ENCODE measurements around the gene PRDM12.

Gene PRDM12

DNA sequence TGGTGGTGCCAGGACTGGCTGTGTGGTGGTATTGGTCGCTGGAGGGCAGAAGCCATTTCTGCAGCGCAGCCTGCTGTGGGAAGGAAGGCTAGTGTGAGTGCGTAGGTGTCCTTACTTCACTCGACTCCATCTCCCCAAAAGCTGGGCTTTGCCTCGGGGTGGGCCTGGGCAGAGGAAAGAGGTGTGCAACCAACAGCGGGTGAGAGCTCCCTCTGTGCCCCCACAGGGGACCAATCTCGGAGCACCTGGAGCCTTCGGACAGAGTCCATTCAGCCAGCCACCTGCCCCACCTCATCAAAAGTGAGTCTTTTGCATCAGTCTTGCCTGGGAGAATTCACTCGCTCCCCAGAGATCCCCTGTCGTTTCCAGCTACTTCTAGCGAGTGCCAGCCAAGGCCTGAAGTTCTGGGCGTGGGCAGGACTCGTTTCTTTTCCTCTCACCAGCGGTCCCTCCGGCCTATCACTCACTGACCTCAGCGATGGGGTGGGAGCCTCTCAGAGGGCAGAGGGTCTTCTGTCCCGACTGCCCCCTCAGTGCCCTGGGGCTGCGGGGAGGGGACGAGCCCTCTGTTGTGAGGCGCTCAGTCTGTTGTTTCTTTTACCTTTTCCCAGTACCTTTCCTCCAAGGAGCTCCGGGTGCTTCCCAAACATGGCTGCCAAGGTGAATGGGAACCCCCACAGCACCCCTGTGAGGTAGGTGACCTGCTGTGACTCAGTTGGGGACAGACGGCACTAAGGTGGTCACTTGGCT lies 32.9 kb upstream of the PRDM12 start:
- H3K36me3 Mint-ChIP-seq (ENCODE audit: low read depth), result peaks cover 52% of the 10 kb centered on the region
- no peak overlapping the region for H3K4me3 Mint-ChIP-seq
- peaks cover 10% of the 10 kb centered on the region for H3K27me3 Mint-ChIP-seq (ENCODE audit: low read depth, poor library complexity)

GRCh38 chr9:130632081-130632710 lies 32.2 kb upstream of the PRDM12 start:
- H3K4me3 Mint-ChIP-seq, result no peak overlapping the region
- TF ChIP-seq, protein P1, sequence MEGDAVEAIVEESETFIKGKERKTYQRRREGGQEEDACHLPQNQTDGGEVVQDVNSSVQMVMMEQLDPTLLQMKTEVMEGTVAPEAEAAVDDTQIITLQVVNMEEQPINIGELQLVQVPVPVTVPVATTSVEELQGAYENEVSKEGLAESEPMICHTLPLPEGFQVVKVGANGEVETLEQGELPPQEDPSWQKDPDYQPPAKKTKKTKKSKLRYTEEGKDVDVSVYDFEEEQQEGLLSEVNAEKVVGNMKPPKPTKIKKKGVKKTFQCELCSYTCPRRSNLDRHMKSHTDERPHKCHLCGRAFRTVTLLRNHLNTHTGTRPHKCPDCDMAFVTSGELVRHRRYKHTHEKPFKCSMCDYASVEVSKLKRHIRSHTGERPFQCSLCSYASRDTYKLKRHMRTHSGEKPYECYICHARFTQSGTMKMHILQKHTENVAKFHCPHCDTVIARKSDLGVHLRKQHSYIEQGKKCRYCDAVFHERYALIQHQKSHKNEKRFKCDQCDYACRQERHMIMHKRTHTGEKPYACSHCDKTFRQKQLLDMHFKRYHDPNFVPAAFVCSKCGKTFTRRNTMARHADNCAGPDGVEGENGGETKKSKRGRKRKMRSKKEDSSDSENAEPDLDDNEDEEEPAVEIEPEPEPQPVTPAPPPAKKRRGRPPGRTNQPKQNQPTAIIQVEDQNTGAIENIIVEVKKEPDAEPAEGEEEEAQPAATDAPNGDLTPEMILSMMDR (IDR thresholded peaks at IDR 0.05), result no peak
- peaks cover 10% of the 10 kb centered on the region for H3K27me3 Mint-ChIP-seq (ENCODE audit: low read depth, poor library complexity)
- DNase-seq, result no peak
- H3K4me1 Mint-ChIP-seq, result peaks cover 17% of the 10 kb centered on the region
- no peaks in the 10 kb centered on the region for H3K9me3 Mint-ChIP-seq
- no peak overlapping the region for H3K27ac Mint-ChIP-seq
- H3K36me3 Mint-ChIP-seq (ENCODE audit: low read depth), result peaks cover 53% of the 10 kb centered on the region

More for the DNA sequence above, 32.9 kb upstream of the PRDM12 start:
- Mint-ChIP-seq H3K9me3 (no peaks in the 10 kb centered on the region), H3K4me1 (peaks cover 23% of the 10 kb centered on the region), H3K27ac (no peak overlapping the region)
- TF ChIP-seq, protein P1 (IDR thresholded peaks at IDR 0.05), result no peak
- DNase-seq, result no peak

GRCh38 chr9:130632841-130633240 lies 31.6 kb upstream of the PRDM12 start:
- no peak for DNase-seq
- peak overlapping the region; percentile 63 for H3K27ac Mint-ChIP-seq
- no peaks in the 10 kb centered on the region for H3K9me3 Mint-ChIP-seq
- H3K4me1 Mint-ChIP-seq, result peaks cover 16% of the 10 kb centered on the region
- no peak overlapping the region for H3K4me3 Mint-ChIP-seq
- peaks cover 57% of the 10 kb centered on the region for H3K36me3 Mint-ChIP-seq (ENCODE audit: low read depth)
- TF ChIP-seq, protein P1 (IDR thresholded peaks at IDR 0.05), result no peak
- peaks cover 9% of the 10 kb centered on the region for H3K27me3 Mint-ChIP-seq (ENCODE audit: low read depth, poor library complexity)

- Mint-ChIP-seq H3K27ac (peak overlapping the region; percentile 63), H3K4me1 (peaks cover 18% of the 10 kb centered on the region), H3K36me3 (ENCODE audit: low read depth) (peaks cover 61% of the 10 kb centered on the region), H3K27me3 (ENCODE audit: low read depth, poor library complexity) (peaks cover 6% of the 10 kb centered on the region), H3K4me3 (no peak overlapping the region), H3K9me3 (no peaks in the 10 kb centered on the region)
- DNase-seq, result no peak
- TF ChIP-seq, protein P1 (IDR thresholded peaks at IDR 0.05), result no peak
These were observed 30.8 kb upstream of the PRDM12 start for GRCh38 chr9:130633336-130634190.

DNA sequence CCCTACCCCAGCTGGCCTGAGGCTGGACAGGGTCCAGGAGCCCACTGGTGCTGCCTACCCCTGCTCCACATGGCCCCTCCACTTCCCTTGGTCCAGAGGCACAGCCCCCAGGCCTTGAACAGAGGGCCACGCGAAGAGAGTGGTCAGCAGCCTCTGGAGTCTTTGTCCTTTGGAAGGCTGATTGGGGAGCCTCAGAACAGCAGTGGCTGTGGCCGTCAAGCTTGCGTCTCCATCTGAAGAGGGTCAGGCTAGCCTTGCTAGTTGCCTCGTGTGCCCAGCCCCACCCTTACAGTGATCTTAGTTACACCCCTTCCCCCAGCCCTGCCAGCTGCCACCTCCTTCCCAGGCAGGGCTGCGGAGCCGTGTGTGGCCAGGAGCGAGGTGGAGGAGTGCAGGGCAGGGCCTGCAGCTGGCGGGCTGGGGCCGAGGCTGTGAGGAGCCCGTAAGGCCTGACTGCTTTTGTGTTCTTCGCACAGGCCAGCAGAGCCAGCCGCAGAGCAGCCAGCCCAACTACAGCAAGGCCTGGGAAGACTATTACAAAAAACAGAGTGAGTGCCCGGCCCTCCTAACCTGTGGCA lies 30.1 kb upstream of the PRDM12 start:
- peaks cover 8% of the 10 kb centered on the region for H3K27me3 Mint-ChIP-seq (ENCODE audit: low read depth, poor library complexity)
- no peak overlapping the region for H3K27ac Mint-ChIP-seq
- TF ChIP-seq, protein P1 (IDR thresholded peaks at IDR 0.05), result no peak
- H3K4me1 Mint-ChIP-seq, result peaks cover 22% of the 10 kb centered on the region
- no peaks in the 10 kb centered on the region for H3K9me3 Mint-ChIP-seq
- no peak overlapping the region for H3K4me3 Mint-ChIP-seq
- peaks cover 62% of the 10 kb centered on the region for H3K36me3 Mint-ChIP-seq (ENCODE audit: low read depth)
- no peak for DNase-seq
